Neuronal stem cell (in vitro differentiated cells): ENCODE results near the gene RGMB. TPM values are rescaled to one million over a fixed set of nuclear protein-coding genes. Genes with fewer than 3 reads are reported as not detected.

Experiments used
- DNase-seq: peaks from one replicate; pipeline ENCODE4 v3.0.0-alpha.2; 2013; ENCODE audit warnings: low spot score
- H2AFZ ChIP-seq: one replicate; pipeline ENCODE4 v1.6.1; 2013; ENCODE audit warnings: mild to moderate bottlenecking, low read length, inconsistent platforms
- H2AK5ac ChIP-seq: 2 replicates; pipeline ENCODE4 v1.6.1; 2013; ENCODE audit warnings: low read depth, mild to moderate bottlenecking, inconsistent platforms, low read length, moderate library complexity, mixed read lengths
- H2BK120ac ChIP-seq: 2 replicates; pipeline ENCODE4 v1.6.1; 2013; ENCODE audit warnings: low read depth, mild to moderate bottlenecking, inconsistent platforms, low read length, moderate library complexity, mixed read lengths
- H2BK12ac ChIP-seq: one replicate; pipeline ENCODE4 v1.6.1; 2013; ENCODE audit warnings: low read length, inconsistent platforms
- H2BK15ac ChIP-seq: 2 replicates; pipeline ENCODE4 v1.6.1; 2013; ENCODE audit warnings: mild to moderate bottlenecking, low read length, inconsistent platforms, mixed read lengths
- H2BK5ac ChIP-seq: one replicate; pipeline ENCODE4 v1.6.1; 2013; ENCODE audit warnings: inconsistent platforms, mild to moderate bottlenecking, low read length, moderate library complexity
- H3K14ac ChIP-seq: one replicate; pipeline ENCODE4 v1.6.1; 2013; ENCODE audit warnings: low read length, inconsistent platforms
- H3K18ac ChIP-seq: 2 replicates; pipeline ENCODE4 v1.6.1; 2013; ENCODE audit warnings: low read length, inconsistent platforms
- H3K23ac ChIP-seq: 2 replicates; pipeline ENCODE4 v1.6.1; 2013; ENCODE audit warnings: low read depth, mild to moderate bottlenecking, mixed read lengths, low read length, inconsistent platforms; ENCODE audit not compliant: poor library complexity
- H3K27ac ChIP-seq: replicated peaks from 3 replicates; pipeline ENCODE4 v1.5.1; 2013; ENCODE audit warnings: low read length, inconsistent platforms
- H3K27me3 ChIP-seq, 3 experiments: 2 replicates each; pipeline ENCODE4 v1.6.1; 2013; ENCODE audit warnings: low read length in 3 of 3, mild to moderate bottlenecking in 2 of 3, inconsistent platforms in 1 of 3, low read depth in 1 of 3, mixed read lengths in 1 of 3, moderate library complexity in 1 of 3; ENCODE audit not compliant: control insufficient read depth in 3 of 3, insufficient read depth in 3 of 3
- H3K36me3 ChIP-seq, 2 donors: replicated peaks in 1 of 2; 2 replicates each; pipeline ENCODE4 v1.6.1; 2013; ENCODE audit warnings: low read length in 2 of 2; ENCODE audit not compliant: control insufficient read depth in 2 of 2, insufficient read depth in 2 of 2
- H3K4ac ChIP-seq: 2 replicates; pipeline ENCODE4 v1.6.1; 2013; ENCODE audit warnings: inconsistent platforms, mild to moderate bottlenecking, low read length, moderate library complexity
- H3K4me1 ChIP-seq, 2 donors: 1 replicate in 1 of 2; 2 replicates in 1 of 2; pipeline ENCODE4 v1.6.1; 2013; ENCODE audit warnings: low read length in 2 of 2, low read depth in 1 of 2; ENCODE audit not compliant: control insufficient read depth in 2 of 2, insufficient read depth in 1 of 2
- H3K4me2 ChIP-seq: one replicate; pipeline ENCODE4 v1.6.1; 2013; ENCODE audit warnings: mild to moderate bottlenecking, low read length, inconsistent platforms; ENCODE audit not compliant: insufficient read depth, poor library complexity, severe bottlenecking
- H3K4me3 ChIP-seq, 2 donors: 2 replicates each; pipeline ENCODE4 v1.5.1; 2013; ENCODE audit warnings: low read length in 2 of 2, mild to moderate bottlenecking in 2 of 2, inconsistent platforms in 1 of 2, moderate library complexity in 1 of 2
- H3K79me1 ChIP-seq: one replicate; pipeline ENCODE4 v1.6.1; 2013; ENCODE audit warnings: low read depth, mild to moderate bottlenecking, inconsistent platforms, low read length, moderate library complexity
- H3K9ac ChIP-seq: one replicate; pipeline ENCODE4 v1.6.1; 2013; ENCODE audit warnings: mild to moderate bottlenecking, low read depth, low read length, inconsistent platforms; ENCODE audit not compliant: poor library complexity
- H3K9me3 ChIP-seq, 2 donors: replicated peaks in 1 of 2; 2 replicates each; pipeline versions ENCODE3 to v1.6.1; 2013; ENCODE audit warnings: low read length in 2 of 2, mild to moderate bottlenecking in 2 of 2, inconsistent platforms in 1 of 2, low read depth in 1 of 2, mixed read lengths in 1 of 2, moderate library complexity in 1 of 2; ENCODE audit not compliant: control insufficient read depth in 2 of 2, insufficient read depth in 1 of 2
- H4K8ac ChIP-seq: one replicate; pipeline ENCODE4 v1.6.1; 2013; ENCODE audit warnings: low read depth, mild to moderate bottlenecking, inconsistent platforms, low read length, moderate library complexity
- H4K91ac ChIP-seq: one replicate; pipeline ENCODE4 v1.6.1; 2013; ENCODE audit warnings: low read length, low read depth, mild to moderate bottlenecking, inconsistent platforms; ENCODE audit not compliant: poor library complexity
- WGBS, 2 donors: extraction: QIAGEN DNeasy Blood & Tissue Kit; methylation state at CpG; one replicate each; pipeline ENCODE4 v1.1.7; 2013; ENCODE audit warnings: missing lambda C conversion rate in 2 of 2, mixed read lengths in 1 of 2; ENCODE audit not compliant: insufficient read length in 2 of 2, insufficient replicate concordance in 1 of 2; ENCODE audit errors: extremely low coverage in 2 of 2; 5-methylcytosine and 5-hydroxymethylcytosine counted together
- polyA plus RNA-seq, 2 experiments: library from polyadenylated mRNA; stranded (reverse); fragments of 200-250 nt; gene quantifications; one replicate each; pipeline ENCODE4 v1.2.3, GENCODE V29; 2013

Gene RGMB
- 23.7 TPM for polyA plus RNA-seq (2013, experiment 1 of 2)
- polyA plus RNA-seq (2013, experiment 2 of 2): 23.3 TPM

- Histone ChIP-seq H3K4me3 (peak within 1 kb of the TSS; percentile 93 to 99), H3K4me1 (peaks cover 8 to 12% of the 10 kb centered on the region in 2 donors), H2BK120ac (no peak within 1 kb of the TSS), H3K9ac (peak within 1 kb of the TSS; percentile 97), H3K23ac (peak within 1 kb of the TSS; percentile 69), H3K27ac (peak within 1 kb of the TSS; percentile 93), H3K27me3 (no peaks in the 10 kb centered on the region), H3K4ac (no peak within 1 kb of the TSS), H3K14ac (peak within 1 kb of the TSS; percentile 87), H3K36me3 (peaks cover 5 to 74% of the 10 kb centered on the region in 2 donors), H4K91ac (no peak within 1 kb of the TSS), H2AK5ac (peak within 1 kb of the TSS; percentile 66), H3K4me2 (peak within 1 kb of the TSS; percentile 63), H2BK5ac (peak within 1 kb of the TSS; percentile 93), H4K8ac (peak within 1 kb of the TSS; percentile 94), H3K79me1 (peaks cover 4% of the 10 kb centered on the region), H3K9me3 (no peaks in the 10 kb centered on the region), H2BK15ac (no peak within 1 kb of the TSS), H3K18ac (peak within 1 kb of the TSS; percentile 98), H2AFZ (no peak within 1 kb of the TSS), H2BK12ac (no peak within 1 kb of the TSS)
- WGBS, 2 donors: no CpG with 5 or more reads among the region's 84 CpGs
- peak; percentile 97 for DNase-seq
Observed at GRCh38 chr5:98773464-98774191, at the start of gene RGMB. Gene RGMB, plus strand, starts transcription at chr5:98773663. Its CDS starts 408 bp downstream, at chr5:98774071.

- Histone ChIP-seq H3K4me2 (no peak overlapping the region), H3K18ac (no peak overlapping the region), H3K36me3 (no peaks in the 10 kb centered on the region), H2BK5ac (no peak overlapping the region), H2AFZ (no peak overlapping the region), H3K9me3 (peaks cover 0 to 2% of the 10 kb centered on the region in 2 donors), H4K91ac (no peak overlapping the region), H3K79me1 (no peaks in the 10 kb centered on the region), H3K27ac (no peak overlapping the region), H3K4me3 (no peak overlapping the region), H4K8ac (no peak overlapping the region), H3K27me3 (no peaks in the 10 kb centered on the region), H3K4me1 (no peaks in the 10 kb centered on the region), H3K4ac (no peak overlapping the region), H3K14ac (no peak overlapping the region), H2BK15ac (no peak overlapping the region), H3K23ac (no peak overlapping the region), H2AK5ac (no peak overlapping the region), H2BK120ac (no peak overlapping the region), H2BK12ac (no peak overlapping the region), H3K9ac (no peak overlapping the region)
- no peak for DNase-seq
- no CpG with 5 or more reads among the region's 2 CpGs for WGBS, 2 donors
Observed at GRCh38 chr5:98726258-98726657, 47.2 kb upstream of the RGMB start.

- Histone ChIP-seq H4K8ac (no peak overlapping the region), H2BK12ac (no peak overlapping the region), H4K91ac (no peak overlapping the region), H3K27me3 (no peaks in the 10 kb centered on the region), H2BK5ac (no peak overlapping the region), H3K14ac (no peak overlapping the region), H3K23ac (no peak overlapping the region), H3K18ac (no peak overlapping the region), H3K4me3 (no peak overlapping the region), H3K4me1 (no peaks in the 10 kb centered on the region), H2BK15ac (no peak overlapping the region), H3K4ac (no peak overlapping the region), H3K79me1 (no peaks in the 10 kb centered on the region), H3K36me3 (no peaks in the 10 kb centered on the region), H2AFZ (no peak overlapping the region), H2AK5ac (no peak overlapping the region), H3K9ac (no peak overlapping the region), H2BK120ac (no peak overlapping the region), H3K27ac (no peak overlapping the region), H3K4me2 (no peak overlapping the region), H3K9me3 (peaks cover 0 to 2% of the 10 kb centered on the region in 2 donors)
- no CpG with 5 or more reads among the region's 5 CpGs for WGBS, 2 donors
- DNase-seq: no peak
Observed at GRCh38 chr5:98727686-98728085, 45.8 kb upstream of the RGMB start.

- Histone ChIP-seq H2BK120ac (no peak overlapping the region), H3K27me3 (no peaks in the 10 kb centered on the region), H2BK5ac (no peak overlapping the region), H3K4me1 (no peaks in the 10 kb centered on the region), H3K4me3 (no peak overlapping the region), H3K14ac (no peak overlapping the region), H2AFZ (no peak overlapping the region), H3K18ac (no peak overlapping the region), H4K8ac (no peak overlapping the region), H3K27ac (no peak overlapping the region), H3K9me3 (peaks cover 0 to 15% of the 10 kb centered on the region in 2 donors), H3K36me3 (no peaks in the 10 kb centered on the region), H3K23ac (no peak overlapping the region), H3K4me2 (no peak overlapping the region), H3K9ac (no peak overlapping the region), H2BK15ac (no peak overlapping the region), H3K4ac (no peak overlapping the region), H3K79me1 (no peaks in the 10 kb centered on the region), H2BK12ac (no peak overlapping the region), H2AK5ac (no peak overlapping the region), H4K91ac (no peak overlapping the region)
- DNase-seq: no peak
Observed at GRCh38 chr5:98734646-98735045, 38.8 kb upstream of the RGMB start.
